GM21526 (cell line): ENCODE measurements around the gene CBX4.

Experiments used
- ATAC-seq: cut with Tn5 transposase; IDR thresholded peaks from one replicate; pipeline ENCODE4 v1.9.1; 2021; ENCODE audit warnings: moderate library complexity; ENCODE audit not compliant: unreplicated experiment, low FRiP score

The CBX4 gene

DNA sequence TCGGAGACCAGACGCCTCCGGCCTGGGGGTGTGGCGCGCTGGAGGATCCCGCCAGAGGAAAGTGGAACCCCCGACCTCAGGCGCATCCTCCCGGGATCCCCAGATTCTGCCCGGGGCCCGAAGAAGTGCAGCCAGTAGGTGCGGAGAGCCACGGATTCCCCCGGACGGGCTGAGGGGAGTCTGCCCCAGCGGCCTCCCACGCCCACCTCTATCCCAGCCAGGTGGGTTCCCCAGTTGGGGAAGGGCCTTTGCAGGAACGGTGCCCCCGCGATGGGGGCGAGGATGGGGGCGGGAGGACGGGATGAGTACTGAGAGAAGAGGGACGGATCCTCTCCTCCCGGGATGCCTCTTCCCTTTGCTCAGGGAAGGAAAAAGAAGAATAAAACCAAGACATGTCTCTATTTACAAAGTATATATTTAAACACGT lies 47.5 kb downstream of the CBX4 start:
- no peak for ATAC-seq

DNA sequence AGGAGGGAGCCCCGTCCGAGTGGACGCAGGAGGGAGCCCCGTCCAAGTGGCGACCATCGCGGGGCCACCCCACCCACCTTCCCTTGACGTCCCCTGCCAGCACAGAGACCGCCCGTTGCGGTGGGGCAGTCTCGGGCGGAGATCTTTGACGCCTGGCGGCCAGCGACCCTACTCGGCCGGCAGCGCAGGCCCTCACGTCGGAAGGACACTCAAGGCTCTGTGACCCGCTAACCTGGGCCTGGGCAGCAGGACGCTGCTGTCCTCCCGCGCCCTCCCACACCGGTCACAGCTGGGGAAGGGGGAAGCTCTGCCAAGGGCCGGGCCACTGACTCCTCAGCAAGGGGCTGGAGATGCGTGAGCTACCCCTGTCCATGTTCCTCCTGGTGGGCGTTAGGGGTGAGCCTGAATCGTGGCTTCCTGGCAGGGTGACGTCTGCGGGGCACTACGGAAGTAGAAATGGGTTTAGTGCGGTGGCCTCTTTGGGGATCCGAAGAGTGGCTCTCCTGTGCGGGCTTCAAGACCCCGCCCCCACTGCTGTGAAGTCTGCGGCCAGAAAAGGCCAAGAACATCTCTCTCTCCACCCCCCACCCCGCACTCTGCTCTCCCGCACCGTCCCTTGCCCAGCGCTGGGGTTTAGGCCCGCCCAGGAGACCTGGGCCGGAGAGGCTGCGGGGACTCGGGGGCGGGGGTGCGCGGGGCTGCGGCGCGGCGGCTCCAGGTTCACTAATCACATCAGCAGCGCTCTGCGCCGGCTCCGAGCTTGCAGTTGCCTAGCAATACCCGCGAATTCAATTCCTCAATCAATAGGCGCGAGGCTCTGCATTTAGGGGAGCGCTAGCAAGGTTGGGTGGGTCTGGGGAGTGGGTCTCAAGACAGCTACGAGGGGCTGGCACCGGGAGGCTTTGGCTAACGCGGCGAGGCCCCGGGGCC lies 48.2 kb downstream of the CBX4 start:
- ATAC-seq: no peak

DNA sequence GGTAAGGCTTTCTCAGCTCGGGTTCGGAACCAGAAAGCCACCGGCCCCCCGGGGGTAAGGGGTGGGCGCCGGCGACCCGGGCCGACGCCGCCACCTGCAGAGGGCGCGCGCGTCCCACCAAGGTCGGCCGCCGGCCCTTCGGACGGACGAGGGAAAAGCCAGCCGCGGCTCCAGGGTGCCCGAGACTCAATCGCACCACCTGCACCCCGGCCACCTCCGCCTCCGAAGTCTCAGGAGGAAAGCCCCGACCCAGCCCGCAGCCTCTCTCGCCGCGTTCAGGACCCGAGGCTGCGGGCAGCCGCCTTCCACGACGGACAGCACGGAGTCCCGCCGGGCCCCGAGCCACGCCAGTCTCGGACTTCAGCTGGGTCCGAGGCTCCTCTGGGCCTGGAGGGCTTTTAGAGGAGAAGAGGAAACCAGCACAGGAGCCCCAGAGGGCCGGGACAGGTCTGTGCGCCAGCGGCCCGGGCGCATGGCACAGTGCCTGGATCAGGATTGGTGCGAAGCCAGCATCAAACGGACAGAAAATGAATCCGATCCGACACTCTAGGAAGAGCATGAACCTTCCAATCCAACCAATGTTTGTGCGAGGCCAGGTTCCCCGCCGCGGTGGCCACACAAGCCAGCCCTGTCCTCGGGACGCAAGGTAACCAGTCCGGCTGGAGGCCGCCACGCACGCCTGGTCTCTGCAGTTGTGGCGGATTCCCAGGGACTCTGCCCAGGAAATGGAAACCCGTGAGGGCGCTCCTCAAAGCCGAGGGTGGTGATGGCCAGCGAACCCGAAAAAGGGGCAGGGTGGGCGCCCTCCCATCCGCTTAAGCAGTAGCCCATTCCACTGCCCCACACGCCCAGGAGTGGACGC lies 49.1 kb downstream of the CBX4 start:
- ATAC-seq: no peak

DNA sequence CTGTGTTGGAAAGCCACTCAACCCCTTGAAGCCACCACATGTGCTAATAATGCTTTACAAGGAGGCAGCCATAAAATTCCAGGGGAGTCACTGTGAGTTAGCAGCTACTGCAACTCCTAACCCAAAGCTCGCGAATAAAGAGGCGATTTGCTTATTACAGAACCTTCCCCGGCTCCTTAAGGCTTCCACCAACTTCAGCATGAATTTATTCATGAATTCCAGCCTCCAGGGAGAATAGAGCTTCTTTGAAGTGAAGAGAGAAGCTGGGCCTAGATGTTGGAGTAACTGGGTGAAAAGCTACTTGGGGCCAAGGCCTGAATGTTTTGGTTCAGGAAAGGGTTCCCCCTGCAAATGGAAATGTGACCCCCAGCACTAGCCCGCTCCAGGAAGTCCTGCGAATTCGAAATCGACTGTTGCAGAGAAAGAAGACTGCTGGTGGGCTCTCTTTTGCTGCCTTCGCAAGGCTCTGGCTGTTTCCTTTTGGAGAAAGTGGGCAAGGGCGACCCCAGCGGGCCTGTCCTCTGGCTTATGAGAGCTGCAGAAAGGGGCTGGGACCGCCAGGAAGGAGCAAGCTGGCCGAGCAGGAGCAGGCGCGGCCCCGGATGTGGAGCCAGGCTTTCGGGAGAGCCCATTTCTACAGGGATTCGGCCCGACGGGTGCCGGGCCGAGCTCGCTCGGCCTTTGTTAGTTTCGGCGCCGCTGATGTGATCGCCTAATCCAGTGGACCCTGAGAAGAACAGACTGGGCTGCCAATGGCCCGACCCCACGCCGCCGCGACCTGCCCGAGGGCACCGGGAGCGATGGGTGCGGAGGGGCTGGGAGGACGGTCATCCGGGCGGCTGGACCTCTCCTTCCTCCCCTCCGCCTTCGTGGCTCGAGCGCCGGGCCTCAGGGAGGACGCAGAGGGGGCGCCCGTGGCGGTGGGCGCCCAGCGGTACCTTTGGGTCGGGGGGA lies 50.0 kb downstream of the CBX4 start:
- ATAC-seq: no peak

DNA sequence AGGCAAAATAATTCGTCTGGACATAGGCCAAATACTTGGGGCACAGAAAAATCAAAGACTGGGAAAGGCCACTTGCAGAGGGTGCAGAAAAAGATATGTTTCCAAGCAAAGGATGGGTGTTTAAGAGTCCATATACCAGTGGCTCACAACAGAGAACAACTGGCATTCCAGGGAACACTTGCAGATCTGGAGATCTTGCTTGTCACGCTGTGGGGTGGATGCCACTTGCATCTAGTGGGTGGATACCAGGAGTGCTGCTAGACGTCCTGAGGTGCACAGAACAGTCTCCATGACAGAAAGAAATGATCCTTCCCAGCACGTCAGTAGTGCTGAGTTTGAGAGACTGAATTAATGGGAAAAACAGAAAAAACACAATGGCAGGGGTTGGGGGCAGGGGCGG lies 50.8 kb downstream of the CBX4 start:
- ATAC-seq: no peak

DNA sequence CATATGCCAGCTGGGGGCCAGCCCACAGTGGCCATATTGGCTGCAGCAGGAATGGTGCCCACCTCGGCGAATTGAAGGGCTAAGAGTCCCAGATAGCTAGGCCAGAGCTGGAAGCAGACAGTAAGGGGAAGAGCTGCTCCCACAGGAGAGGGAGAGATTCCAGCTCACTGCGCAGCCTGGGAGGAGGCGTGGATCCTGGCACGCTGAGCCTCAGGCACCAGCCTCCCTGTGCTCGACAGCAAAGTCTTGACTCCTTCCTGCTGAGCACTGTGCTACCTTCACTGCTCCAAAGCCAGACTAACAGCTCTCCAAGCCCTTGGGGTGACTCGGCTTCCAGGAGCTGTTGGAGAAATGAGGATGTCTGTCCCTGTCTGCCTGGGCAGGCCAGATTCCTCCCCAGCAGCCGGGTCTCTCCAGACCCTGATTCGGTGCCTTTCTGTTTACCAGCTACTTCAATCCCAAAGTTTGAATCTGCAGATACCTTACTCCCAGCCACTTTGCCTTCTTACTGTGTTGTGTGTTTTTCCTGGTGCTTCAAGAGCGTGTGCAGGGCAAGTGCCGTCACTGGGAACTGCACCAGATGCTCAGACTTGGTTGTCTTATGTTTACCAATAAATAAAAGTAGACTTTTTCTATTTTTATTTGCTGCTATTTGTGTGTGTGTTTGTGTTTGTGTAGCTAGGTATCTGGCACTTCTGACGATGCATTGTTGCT lies 52.2 kb downstream of the CBX4 start:
- no peak for ATAC-seq

DNA sequence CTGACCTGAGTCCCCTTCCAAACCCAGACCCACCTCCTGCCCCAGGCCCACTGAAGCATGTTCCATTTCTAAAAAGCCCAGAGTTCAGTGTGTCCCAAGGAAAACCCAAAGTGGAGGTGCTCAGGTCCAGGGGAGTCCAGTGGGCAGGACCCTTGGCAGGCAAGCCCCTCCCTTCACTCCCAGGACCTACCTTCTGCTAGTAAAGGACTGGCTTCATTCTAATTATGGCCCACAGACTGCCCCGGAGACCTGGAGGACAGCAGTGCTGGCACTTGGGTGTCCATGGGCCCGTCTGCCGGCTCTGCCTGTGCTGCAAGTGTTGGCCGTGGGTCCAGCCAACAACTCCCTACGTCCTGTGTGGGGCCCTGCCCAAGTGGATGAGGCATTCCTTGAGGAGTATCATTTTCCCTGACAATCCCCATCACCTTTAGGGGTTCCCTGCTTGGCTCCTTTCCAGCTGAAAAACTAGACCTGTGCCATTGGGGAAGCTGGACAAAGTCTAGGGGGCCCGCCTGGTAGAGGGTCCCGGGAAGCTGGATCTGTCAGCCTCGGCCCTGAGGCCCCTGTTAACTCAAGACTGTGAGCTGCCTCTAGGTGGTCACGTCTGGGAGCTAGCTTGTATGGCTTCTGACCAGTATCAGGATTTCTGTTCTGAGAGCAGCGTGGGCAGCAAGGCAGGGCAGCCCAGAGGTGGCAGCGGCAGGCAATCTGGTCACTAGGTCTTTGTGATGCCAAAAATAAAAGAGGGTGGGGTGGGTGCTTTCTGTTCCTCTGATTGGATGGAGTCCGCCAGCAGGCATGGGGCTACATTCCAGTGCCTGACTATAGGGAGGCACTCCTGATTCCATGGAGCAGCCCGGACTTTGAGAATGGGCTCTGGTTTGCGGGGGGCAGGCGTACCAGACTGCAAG lies 53.1 kb downstream of the CBX4 start:
- ATAC-seq: no peak

DNA sequence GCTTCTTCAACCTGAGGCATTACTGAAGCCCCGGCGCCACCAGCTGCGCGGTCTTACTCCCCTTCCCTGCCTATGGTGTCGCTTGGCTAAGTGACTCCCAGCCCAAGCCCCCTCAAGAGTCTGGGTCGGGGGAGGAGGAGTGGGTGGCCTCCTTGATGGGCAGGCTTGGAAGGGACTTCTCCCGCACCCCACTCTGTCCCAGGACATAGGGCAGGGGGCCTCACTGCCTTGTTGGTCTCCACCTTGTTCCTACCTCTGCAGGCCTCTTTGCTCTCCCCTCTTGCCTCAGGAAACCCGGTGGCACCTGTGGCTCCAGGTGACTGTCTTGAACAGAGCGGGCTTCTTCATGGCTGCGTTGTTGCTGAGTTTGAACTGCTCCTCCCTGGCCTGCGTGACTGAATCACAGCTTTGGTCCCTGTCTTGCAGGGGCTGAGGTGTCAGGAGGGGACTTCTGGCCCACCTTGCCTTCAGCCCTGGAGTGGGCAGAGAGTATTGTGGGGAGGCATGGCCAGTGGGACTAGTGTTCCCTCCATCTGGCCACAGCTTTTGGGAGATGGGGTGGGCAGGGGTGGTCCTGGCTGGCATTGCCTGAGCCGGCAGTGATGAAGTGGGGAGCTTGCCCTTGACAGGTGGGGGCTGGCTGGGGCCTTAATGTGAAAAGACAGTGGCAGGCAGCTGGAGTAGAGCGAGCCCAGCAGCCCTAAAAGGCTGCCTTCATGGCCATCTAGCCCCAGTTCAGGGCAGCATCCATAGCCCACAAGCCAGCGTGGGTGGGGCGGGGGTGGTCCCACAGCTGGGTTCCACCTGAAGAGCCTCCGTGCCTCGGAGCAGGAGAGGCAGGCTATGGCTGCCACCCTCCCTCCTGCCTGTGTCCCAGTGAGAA lies 54.0 kb downstream of the CBX4 start:
- ATAC-seq: no peak

DNA sequence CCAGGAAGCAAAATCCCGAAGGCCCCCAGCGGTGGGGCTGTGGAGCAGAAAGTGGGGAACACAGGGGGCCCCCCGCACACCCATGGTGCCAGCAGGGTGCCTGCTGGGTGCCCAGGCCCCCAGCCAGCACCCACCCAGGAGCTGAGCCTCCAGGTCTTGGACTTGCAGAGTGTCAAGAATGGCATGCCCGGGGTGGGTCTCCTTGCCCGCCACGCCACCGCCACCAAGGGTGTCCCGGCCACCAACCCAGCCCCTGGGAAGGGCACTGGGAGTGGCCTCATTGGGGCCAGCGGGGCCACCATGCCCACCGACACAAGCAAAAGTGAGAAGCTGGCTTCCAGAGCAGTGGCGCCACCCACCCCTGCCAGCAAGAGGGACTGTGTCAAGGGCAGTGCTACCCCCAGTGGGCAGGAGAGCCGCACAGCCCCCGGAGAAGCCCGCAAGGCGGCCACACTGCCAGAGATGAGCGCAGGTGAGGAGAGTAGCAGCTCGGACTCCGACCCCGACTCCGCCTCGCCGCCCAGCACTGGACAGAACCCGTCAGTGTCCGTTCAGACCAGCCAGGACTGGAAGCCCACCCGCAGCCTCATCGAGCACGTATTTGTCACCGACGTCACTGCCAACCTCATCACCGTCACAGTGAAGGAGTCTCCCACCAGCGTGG lies 54.8 kb downstream of the CBX4 start:
- ATAC-seq: no peak

DNA sequence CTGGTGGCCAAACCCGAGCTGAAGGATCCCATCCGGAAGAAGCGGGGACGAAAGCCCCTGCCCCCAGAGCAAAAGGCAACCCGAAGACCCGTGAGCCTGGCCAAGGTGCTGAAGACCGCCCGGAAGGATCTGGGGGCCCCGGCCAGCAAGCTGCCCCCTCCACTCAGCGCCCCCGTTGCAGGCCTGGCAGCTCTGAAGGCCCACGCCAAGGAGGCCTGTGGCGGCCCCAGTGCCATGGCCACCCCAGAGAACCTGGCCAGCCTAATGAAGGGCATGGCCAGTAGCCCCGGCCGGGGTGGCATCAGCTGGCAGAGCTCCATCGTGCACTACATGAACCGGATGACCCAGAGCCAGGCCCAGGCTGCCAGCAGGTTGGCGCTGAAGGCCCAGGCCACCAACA lies 55.3 kb downstream of the CBX4 start:
- no peak for ATAC-seq
